Measurements from ENCODE around the gene LIN28B.

Gene LIN28B

DNA sequence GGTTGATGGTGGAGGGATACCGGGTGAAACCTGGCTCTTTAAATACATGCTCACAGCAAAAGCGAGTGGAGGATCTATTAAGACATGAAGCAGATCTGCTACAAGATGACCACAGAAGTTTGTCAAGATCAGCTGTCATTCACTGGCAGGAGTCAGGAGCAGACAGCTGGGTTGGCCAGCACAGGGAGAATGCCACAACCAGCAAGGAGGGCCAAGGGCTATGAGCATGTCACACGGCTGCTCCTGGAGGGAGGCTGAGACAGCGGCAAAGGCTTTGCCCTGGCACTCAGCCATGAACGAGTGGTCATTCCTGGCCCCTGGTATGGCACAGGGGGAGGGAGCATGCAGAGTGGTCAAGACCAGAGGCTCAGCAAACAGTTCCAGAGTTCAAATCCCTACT is 145.3 kb downstream of the LIN28B start:
- ATAC-seq (replicated peaks) (no peak), DNase-seq (no peak)
- Mint-ChIP-seq H3K27me3 (peaks cover 6 to 18% of the 10 kb centered on the region in 2 donors), H3K4me1 (ENCODE audit: low read depth in 2 of 2) (no peaks in the 10 kb centered on the region), H3K4me3 (no peak overlapping the region), H3K36me3 (ENCODE audit: insufficient read depth) (no peaks in the 10 kb centered on the region), H3K27ac (no peak overlapping the region), H3K9me3 (no peaks in the 10 kb centered on the region)

DNA sequence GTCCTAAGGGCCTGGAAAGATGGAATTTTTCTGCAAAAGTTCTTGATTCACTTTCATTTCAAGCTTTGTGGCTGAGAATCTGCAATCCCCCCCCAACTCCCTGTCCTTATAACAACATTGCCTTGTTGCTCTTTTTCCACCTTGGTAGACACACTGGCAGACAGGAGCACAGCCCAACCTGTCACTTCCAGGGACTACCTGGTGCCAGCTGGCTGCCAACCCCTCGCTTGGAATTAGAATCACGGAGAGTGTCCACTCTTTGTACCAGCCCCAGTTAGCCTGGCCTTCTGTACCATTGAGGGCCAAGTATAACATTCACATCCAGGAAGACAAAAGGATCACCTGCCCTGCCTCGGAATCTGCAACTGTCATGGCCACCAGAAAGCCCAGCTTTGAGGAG is 148.2 kb downstream of the LIN28B start:
- Mint-ChIP-seq H3K4me3 (no peak overlapping the region), H3K27me3 (peaks cover 23 to 36% of the 10 kb centered on the region in 2 donors), H3K4me1 (ENCODE audit: low read depth in 2 of 2) (no peaks in the 10 kb centered on the region), H3K36me3 (ENCODE audit: insufficient read depth) (no peaks in the 10 kb centered on the region), H3K9me3 (no peaks in the 10 kb centered on the region), H3K27ac (no peak overlapping the region)
- ATAC-seq (replicated peaks) (no peak), DNase-seq (no peak)

DNA sequence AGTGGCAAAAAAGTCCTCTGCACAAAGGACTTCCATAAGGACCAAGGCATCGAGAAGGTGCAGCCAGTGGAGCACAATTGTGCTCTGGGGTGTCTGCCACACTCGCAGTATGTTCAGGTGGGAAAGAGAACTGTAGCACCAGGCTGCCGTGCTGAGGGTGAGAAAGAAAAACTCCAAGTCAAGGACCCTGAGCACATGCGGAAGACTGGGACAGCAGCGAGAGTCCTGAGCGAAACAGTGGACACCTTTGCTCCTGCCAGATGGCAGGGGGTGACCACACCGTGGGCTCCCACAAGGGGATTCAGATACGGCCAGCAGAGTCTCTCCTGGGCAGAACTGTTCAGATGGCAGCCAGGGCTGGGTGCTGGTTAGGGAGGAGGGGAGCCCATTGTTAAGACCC is 149.4 kb downstream of the LIN28B start:
- Mint-ChIP-seq H3K27me3 (peaks cover 23 to 39% of the 10 kb centered on the region in 2 donors), H3K27ac (no peak overlapping the region), H3K4me1 (ENCODE audit: low read depth in 2 of 2) (no peaks in the 10 kb centered on the region), H3K9me3 (no peaks in the 10 kb centered on the region), H3K4me3 (no peak overlapping the region), H3K36me3 (ENCODE audit: insufficient read depth) (no peaks in the 10 kb centered on the region)
- ATAC-seq (replicated peaks) (no peak), DNase-seq (no peak)

DNA sequence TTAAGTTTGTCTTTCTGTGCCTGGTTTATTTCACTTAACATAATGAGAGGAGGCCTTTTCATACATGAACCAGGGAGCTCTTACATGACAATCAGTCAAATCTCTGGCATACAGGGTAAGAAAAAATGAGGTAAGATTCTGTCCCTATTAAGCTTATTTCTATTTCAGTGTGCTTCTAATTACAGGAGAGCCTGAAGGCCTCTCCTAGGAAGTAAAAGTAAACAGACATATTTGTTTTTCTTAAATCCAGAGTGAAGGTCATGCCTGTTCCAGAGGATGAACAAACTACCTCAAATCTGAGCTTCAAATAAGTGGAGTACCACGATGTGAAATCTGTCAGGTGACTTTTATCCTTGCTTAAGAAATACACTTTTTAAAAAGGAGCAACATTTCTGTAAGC is 150.3 kb downstream of the LIN28B start:
- ATAC-seq (replicated peaks) (no peak), DNase-seq (no peak)
- Mint-ChIP-seq H3K36me3 (ENCODE audit: insufficient read depth) (no peaks in the 10 kb centered on the region), H3K4me1 (ENCODE audit: low read depth in 2 of 2) (no peaks in the 10 kb centered on the region), H3K9me3 (no peaks in the 10 kb centered on the region), H3K27me3 (peaks cover 23 to 44% of the 10 kb centered on the region in 2 donors), H3K27ac (no peak overlapping the region), H3K4me3 (no peak overlapping the region)

DNA sequence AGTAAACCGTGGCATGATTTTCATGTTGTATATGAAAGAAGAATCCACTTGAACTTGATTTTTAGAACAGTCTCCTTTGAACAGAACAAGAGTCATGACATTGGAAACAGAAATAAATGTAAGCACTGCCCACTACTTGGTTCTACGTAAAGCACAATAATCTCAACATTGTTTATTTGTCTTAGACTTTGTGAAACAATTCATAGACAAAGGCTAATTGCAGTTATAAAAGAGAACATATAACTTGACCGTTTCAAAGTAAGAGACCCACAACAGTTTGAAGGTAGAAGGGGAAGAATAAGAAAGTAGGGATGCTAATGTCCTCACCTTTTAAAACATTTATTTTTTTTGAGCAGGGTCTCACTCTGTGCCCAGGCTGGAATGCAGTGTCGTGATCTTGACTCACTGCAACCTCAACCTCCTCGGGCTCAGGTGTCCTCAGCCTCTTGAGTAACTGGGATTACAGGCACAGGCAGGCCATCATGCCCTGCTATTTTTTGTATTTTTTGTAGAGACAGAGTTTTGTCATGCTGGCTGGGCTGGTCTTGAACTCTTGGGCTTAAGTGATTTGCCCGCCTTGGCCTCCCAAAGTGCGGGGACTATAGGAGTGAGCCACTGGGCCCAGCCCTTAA is 151.8 kb downstream of the LIN28B start:
- Mint-ChIP-seq H3K27me3 (peaks cover 23 to 44% of the 10 kb centered on the region in 2 donors), H3K36me3 (ENCODE audit: insufficient read depth) (no peaks in the 10 kb centered on the region), H3K27ac (no peak overlapping the region), H3K9me3 (no peaks in the 10 kb centered on the region), H3K4me1 (ENCODE audit: low read depth in 2 of 2) (no peaks in the 10 kb centered on the region), H3K4me3 (no peak overlapping the region)
- DNase-seq (no peak), ATAC-seq (replicated peaks) (no peak)

DNA sequence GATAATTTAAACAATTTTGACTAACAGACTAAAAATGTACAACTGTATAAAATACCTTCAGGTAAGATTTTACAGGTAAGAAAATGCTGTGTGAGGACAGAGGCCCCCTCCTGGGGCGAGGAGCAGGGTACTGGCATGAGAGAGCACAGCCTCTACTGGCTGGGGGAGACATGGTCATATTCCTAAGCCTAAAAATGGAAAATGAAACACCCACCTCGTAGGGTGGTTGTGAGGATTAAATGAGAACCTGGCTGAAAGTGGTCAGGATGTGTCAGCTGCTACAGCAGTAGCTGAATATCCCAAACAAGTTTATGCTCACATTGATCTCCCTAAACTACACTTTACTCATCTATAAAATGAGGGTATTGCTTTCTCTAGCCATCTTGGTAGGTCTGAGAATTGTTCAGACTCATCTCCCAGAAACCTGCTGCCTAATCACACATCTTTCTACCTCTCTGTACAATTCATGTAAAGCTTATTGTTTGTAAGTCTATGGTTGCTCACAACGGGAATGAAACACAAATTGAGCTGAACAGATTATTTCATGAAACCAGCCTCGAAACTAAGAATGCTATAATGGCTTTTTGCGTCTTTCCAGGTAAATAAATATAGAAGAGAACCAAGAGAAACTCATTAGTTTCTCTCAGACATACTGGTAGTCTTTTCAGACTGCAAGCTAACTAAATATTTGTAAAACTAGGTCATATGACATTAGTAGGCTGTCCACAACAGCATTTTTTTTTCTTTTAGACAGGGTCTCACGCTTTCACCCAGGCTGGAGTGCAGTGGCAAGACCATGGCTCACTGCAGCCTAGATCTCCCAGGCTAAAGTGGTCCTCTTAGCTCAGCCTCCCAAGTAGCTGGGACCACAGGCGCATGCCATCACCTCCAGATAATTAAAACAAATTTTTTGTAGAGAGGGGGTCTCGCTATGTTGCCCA is 153.3 kb downstream of the LIN28B start:
- Mint-ChIP-seq H3K4me1 (ENCODE audit: low read depth in 2 of 2) (no peaks in the 10 kb centered on the region), H3K27me3 (peaks cover 17 to 31% of the 10 kb centered on the region in 2 donors), H3K4me3 (no peak overlapping the region), H3K36me3 (ENCODE audit: insufficient read depth) (no peaks in the 10 kb centered on the region), H3K27ac (no peak overlapping the region), H3K9me3 (no peaks in the 10 kb centered on the region)
- no peak for DNase-seq
- ATAC-seq (replicated peaks) = no peak

DNA sequence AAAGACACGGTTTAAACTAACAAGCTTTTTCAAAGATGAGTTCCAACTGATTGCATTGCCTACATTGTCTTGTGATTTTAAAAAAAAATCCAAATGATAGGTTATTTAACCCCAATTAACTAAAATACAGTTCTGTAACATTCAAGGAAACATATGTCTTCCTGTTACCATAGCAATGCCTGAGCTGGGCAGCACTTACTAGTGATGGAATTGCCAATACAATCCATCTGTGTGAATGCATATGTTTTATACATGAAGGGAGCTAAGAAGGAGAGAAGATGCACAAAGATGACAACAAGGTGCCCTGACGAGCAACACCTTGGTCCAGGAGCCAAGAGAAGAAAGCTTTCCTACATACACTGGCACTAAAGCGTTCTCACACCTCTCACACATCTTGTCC is 154.2 kb downstream of the LIN28B start:
- H3K36me3 Mint-ChIP-seq (ENCODE audit: insufficient read depth) = no peaks in the 10 kb centered on the region
- DNase-seq (no peak), ATAC-seq (replicated peaks) (no peak)
- no peak overlapping the region for H3K27ac Mint-ChIP-seq
- no peaks in the 10 kb centered on the region for H3K9me3 Mint-ChIP-seq
- no peaks in the 10 kb centered on the region for H3K4me1 Mint-ChIP-seq (ENCODE audit: low read depth in 2 of 2)
- peaks cover 19 to 29% of the 10 kb centered on the region in 2 donors for H3K27me3 Mint-ChIP-seq
- H3K4me3 Mint-ChIP-seq = no peak overlapping the region

DNA sequence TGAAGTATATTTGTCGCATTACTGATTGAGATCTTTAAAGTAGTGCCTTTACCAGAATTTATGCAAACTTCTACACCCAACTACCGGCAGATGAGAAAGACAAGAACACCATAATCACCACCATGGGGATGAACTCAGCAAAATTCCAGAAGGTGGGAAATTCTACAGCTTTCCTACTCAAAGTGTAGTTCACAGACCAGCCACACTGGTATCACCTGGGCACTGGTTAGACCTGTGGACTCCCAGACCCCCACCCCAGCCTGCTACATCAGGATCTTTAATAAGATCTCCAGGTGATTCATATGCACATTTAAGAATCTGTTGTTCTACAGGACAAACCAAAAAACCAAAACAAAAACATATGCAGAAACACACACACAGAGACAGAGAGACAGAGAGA is 155.0 kb downstream of the LIN28B start:
- no peak for DNase-seq
- no peak for ATAC-seq (replicated peaks)
- Mint-ChIP-seq H3K27ac (no peak overlapping the region), H3K27me3 (peaks cover 23 to 36% of the 10 kb centered on the region in 2 donors), H3K4me3 (no peak overlapping the region), H3K9me3 (no peaks in the 10 kb centered on the region), H3K4me1 (ENCODE audit: low read depth in 2 of 2) (no peaks in the 10 kb centered on the region), H3K36me3 (ENCODE audit: insufficient read depth) (no peaks in the 10 kb centered on the region)

DNA sequence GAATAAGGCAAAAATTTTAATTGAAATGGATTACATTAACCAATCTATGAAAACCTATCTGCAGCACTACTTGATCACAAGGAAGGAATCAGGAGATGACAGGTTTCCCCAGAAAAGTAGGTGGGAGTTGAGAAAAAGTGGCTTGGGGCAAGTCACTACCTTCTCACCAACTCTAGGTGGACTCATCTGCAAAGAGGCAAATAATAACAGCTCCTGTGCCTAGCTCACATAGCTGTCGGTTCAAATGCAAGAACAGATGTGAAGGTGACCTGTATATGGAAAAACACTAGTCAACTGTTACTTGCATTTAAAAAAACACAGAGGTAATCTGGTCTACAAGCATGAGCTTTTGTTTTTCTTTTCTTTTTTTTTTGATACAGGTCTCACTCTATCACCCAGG is 155.7 kb downstream of the LIN28B start:
- Mint-ChIP-seq H3K27ac (no peak overlapping the region), H3K9me3 (no peaks in the 10 kb centered on the region), H3K4me1 (ENCODE audit: low read depth in 2 of 2) (no peaks in the 10 kb centered on the region), H3K27me3 (peaks cover 30 to 42% of the 10 kb centered on the region in 2 donors), H3K36me3 (ENCODE audit: insufficient read depth) (no peaks in the 10 kb centered on the region), H3K4me3 (no peak overlapping the region)
- no peak for ATAC-seq (replicated peaks)
- no peak for DNase-seq

DNA sequence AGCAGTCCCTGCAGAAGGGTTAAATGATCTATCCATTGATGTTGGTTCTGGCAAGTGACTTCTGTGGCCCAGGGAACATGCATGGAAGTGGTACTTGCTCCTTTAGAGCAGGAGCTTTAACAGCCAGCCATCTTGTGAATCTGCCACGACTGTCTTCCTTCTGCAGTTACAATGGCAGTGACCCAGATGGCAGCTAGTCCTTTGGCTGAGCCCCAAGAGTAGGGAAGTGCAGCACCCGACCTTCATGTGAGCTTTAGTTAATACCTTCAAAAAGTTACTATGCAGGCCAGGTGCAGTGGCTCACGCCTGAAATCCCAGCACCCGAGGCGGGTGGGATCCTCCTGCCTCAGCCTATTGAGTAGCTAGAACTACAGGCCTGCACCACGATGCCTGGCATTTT is 156.5 kb downstream of the LIN28B start:
- Mint-ChIP-seq H3K27ac (no peak overlapping the region), H3K27me3 (peaks cover 27 to 41% of the 10 kb centered on the region in 2 donors)
- no peak for ATAC-seq (replicated peaks)

DNA sequence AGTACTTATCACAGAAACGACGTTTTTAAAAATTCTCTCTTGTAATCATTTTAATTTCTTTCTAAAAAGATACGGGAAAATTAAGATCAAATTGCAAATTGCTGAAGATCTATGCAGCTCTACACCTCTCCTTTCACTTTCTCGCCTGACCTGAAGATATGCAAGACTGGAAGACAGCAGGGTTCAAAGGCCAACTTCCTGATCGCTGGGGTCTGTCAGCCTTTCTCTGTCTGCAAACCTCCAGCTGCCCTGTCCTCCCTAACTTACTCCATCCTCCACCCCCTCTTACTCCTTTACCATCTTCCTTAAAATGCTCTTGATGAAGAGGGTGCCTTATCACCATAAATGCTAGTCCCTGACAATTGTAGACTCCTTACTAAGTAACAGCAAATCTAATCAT is 159.2 kb downstream of the LIN28B start:
- Mint-ChIP-seq H3K4me1 (ENCODE audit: low read depth in 2 of 2) (no peaks in the 10 kb centered on the region), H3K9me3 (no peaks in the 10 kb centered on the region), H3K27me3 (peaks cover 16 to 36% of the 10 kb centered on the region in 2 donors), H3K36me3 (ENCODE audit: insufficient read depth) (no peaks in the 10 kb centered on the region), H3K27ac (no peak overlapping the region), H3K4me3 (no peak overlapping the region)
- no peak for DNase-seq
- ATAC-seq (replicated peaks) = no peak

More for the DNA sequence above, 156.5 kb downstream of the LIN28B start:
- no peaks in the 10 kb centered on the region for H3K4me1 Mint-ChIP-seq (ENCODE audit: low read depth in 2 of 2)
- no peaks in the 10 kb centered on the region for H3K36me3 Mint-ChIP-seq (ENCODE audit: insufficient read depth)
- no peak overlapping the region for H3K4me3 Mint-ChIP-seq
- no peak for DNase-seq
- no peaks in the 10 kb centered on the region for H3K9me3 Mint-ChIP-seq

DNA sequence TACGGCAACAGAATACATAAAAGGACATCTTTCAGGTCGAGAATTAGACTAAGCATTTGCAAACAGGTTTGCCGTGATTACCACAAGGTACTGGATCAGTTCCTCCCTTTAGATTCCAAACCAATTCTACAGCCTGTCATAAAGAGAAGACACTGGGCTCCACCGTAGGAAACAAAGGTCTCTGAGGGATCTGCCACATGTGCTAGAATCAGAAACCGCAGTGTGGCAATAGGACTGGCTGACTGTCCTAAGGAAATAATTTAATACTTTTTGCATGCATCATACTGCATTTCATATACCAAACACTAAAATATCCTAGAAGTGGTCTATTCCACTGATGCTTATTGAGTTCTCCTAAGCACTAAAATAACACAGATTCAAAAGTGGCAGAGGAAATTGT is 163.7 kb downstream of the LIN28B start:
- Mint-ChIP-seq H3K4me1 (ENCODE audit: low read depth in 2 of 2) (no peaks in the 10 kb centered on the region), H3K36me3 (ENCODE audit: insufficient read depth) (no peaks in the 10 kb centered on the region), H3K4me3 (no peak overlapping the region), H3K27me3 (peaks cover 30 to 54% of the 10 kb centered on the region in 2 donors), H3K27ac (no peak overlapping the region), H3K9me3 (no peaks in the 10 kb centered on the region)
- no peak for DNase-seq
- ATAC-seq (replicated peaks) = no peak

DNA sequence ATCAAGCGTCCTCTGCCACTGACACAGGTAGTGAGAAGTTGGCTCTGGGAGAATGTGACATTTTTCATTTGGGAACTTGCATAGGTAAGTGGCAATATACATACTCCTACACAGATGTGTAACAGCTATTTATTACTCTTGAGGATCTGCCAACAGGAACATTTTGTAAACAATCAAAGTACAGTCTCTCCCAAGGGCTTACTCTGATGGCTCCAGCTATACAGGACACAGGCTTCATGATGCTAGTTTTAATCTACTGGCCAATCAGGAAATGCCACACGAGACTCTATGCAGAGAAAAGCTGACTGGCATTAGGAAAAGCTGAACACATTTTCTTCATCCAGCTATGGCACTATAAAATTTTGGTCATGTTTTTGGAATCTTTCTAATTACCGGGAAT is 165.1 kb downstream of the LIN28B start:
- peak overlapping the region in 1 of 2 donors; percentile 28 for H3K27ac Mint-ChIP-seq
- H3K4me3 Mint-ChIP-seq = no peak overlapping the region
- no peaks in the 10 kb centered on the region for H3K4me1 Mint-ChIP-seq (ENCODE audit: low read depth in 2 of 2)
- ATAC-seq (replicated peaks) = no peak
- H3K9me3 Mint-ChIP-seq = no peaks in the 10 kb centered on the region
- no peaks in the 10 kb centered on the region for H3K36me3 Mint-ChIP-seq (ENCODE audit: insufficient read depth)
- H3K27me3 Mint-ChIP-seq = peaks cover 24 to 46% of the 10 kb centered on the region in 2 donors
- DNase-seq = no peak

DNA sequence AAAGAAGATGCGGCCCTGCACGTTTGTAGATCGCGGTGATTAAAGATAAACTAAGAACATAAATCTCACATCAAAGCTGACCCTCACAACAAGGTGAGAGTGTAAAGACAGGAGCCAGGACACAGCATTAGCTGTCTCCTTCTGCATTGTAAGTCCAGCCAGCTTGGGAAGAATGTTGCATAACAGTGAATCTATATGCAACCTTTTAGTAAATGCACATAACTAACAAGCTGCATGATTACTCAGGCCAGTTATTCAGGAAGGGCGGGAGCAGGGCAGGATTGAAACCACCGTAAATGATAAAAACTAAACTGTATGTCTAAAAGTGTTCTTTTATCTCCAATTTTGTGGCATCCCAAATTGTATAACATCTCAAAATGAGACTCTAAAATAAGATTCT is 165.8 kb downstream of the LIN28B start:
- Mint-ChIP-seq H3K36me3 (ENCODE audit: insufficient read depth) (no peaks in the 10 kb centered on the region), H3K27me3 (peaks cover 16 to 46% of the 10 kb centered on the region in 2 donors), H3K4me1 (ENCODE audit: low read depth in 2 of 2) (no peaks in the 10 kb centered on the region), H3K27ac (peak overlapping the region in 1 of 2 donors; percentile 28), H3K4me3 (no peak overlapping the region), H3K9me3 (no peaks in the 10 kb centered on the region)
- ATAC-seq (replicated peaks) (no peak), DNase-seq (no peak)
